B cell (primary cell): ENCODE measurements around the gene GCHFR. TPM values are rescaled to one million over a fixed set of nuclear protein-coding genes. Genes with fewer than 3 reads are reported as not detected.
A peak's percentile ranks its signal among the peaks of the same experiment; 100 is the strongest.

Experiments
- ATAC-seq: fragments of 200-7000 bp; cut with Tn5 transposase; one replicate; pipeline ENCODE4 v1.10.0; 2021; ENCODE audit warnings: low read depth, mild to moderate bottlenecking, moderate number of reproducible peaks, moderate library complexity
- CTCF ChIA-PET: fragments of 350-600 bp; sonication (Branson Sonifier 250); formaldehyde crosslinking; loops from one replicate; lab custom pipeline; 2021; ENCODE audit warnings: antibody characterized with exemption, inconsistent platforms; lab: Charles Lee
- POLR2A ChIA-PET: fragments of 350-600 bp; sonication (Branson Sonifier 250); formaldehyde crosslinking; loops from one replicate; lab custom pipeline; 2021; ENCODE audit warnings: antibody characterized with exemption; lab: Charles Lee
- DNase-seq: peaks from one replicate; pipeline ENCODE4 v3.0.0; 2013
- H2AFZ ChIP-seq: 2 replicates; pipeline ENCODE4 v1.6.1; 2012; ENCODE audit warnings: mild to moderate bottlenecking, low read depth, low read length; ENCODE audit not compliant: insufficient read depth, poor library complexity, severe bottlenecking
- H3K27ac ChIP-seq, 2 donors: 1 replicate in 1 of 2; 2 replicates in 1 of 2; pipeline ENCODE4 v1.5.1; 2012 to 2013; ENCODE audit warnings: low read length in 2 of 2, mild to moderate bottlenecking in 2 of 2, moderate library complexity in 1 of 2
- H3K27me3 ChIP-seq, 4 experiments: fragments of 200-600 bp in 1 of 4; sonication (generic) in 1 of 4; replicated peaks in 1 of 4; 1 replicate in 2 of 4; 2 replicates in 2 of 4; pipeline versions ENCODE4 v1.6.1 to v1.7.0; 2013 to 2016; ENCODE audit warnings: low read length in 3 of 4, mild to moderate bottlenecking in 2 of 4, mixed read lengths in 1 of 4, moderate library complexity in 1 of 4; ENCODE audit not compliant: insufficient read depth in 4 of 4, control insufficient read depth in 3 of 4; ENCODE audit errors: control extremely low read depth in 1 of 4
- H3K36me3 ChIP-seq, 2 experiments: replicated peaks in 1 of 2; 1 replicate in 1 of 2; 2 replicates in 1 of 2; pipeline versions ENCODE4 v1.6.1 to v1.7.1; 2013; ENCODE audit warnings: low read length in 1 of 2; ENCODE audit not compliant: insufficient read depth in 2 of 2, control insufficient read depth in 1 of 2; ENCODE audit errors: control extremely low read depth in 1 of 2, extremely low read depth in 1 of 2
- H3K4me1 ChIP-seq, 2 donors: fragments of 200-600 bp in 1 of 2; sonication (generic) in 1 of 2; 1 replicate in 1 of 2; 2 replicates in 1 of 2; pipeline versions ENCODE4 v1.5.1 to v1.6.1; 2013 to 2017; ENCODE audit warnings: low read length in 2 of 2; ENCODE audit not compliant: control insufficient read depth in 2 of 2, insufficient read depth in 2 of 2
- H3K4me2 ChIP-seq: replicated peaks from 2 replicates; pipeline ENCODE3; 2012; ENCODE audit warnings: mild to moderate bottlenecking, low read depth, low read length; ENCODE audit not compliant: poor library complexity, severe bottlenecking
- H3K4me3 ChIP-seq, 5 experiments: fragments of 200-600 bp in 1 of 5; sonication (generic) in 1 of 5; 1 replicate in 3 of 5; 2 replicates in 2 of 5; pipeline versions ENCODE4 v1.5.1 to v1.7.0; 2011 to 2016; ENCODE audit warnings: low read length in 4 of 5, mild to moderate bottlenecking in 4 of 5, low read depth in 2 of 5, control low read depth in 1 of 5, moderate library complexity in 1 of 5; ENCODE audit not compliant: insufficient read depth in 1 of 5; ENCODE audit errors: control extremely low read depth in 1 of 5, extremely low read depth in 1 of 5
- H3K79me2 ChIP-seq: fragments of 200-600 bp; sonication (generic); one replicate; pipeline ENCODE4 v1.6.0; 2016; ENCODE audit warnings: low read length; ENCODE audit not compliant: control insufficient read depth, insufficient read depth
- H3K9ac ChIP-seq: fragments of 200-600 bp; sonication (generic); 2 replicates; pipeline ENCODE4 v1.6.1; 2017; ENCODE audit warnings: mild to moderate bottlenecking, low read length, moderate library complexity
- H3K9me3 ChIP-seq, 3 donors: one replicate each; pipeline versions ENCODE4 v1.6.1 to v1.7.1; 2013; ENCODE audit warnings: low read length in 2 of 3; ENCODE audit not compliant: control insufficient read depth in 2 of 3, insufficient read depth in 1 of 3; ENCODE audit errors: control extremely low read depth in 1 of 3
- H4K20me1 ChIP-seq: 2 replicates; pipeline ENCODE4 v1.6.0; 2012; ENCODE audit warnings: mild to moderate bottlenecking, low read length; ENCODE audit not compliant: insufficient read depth, control insufficient read depth, poor library complexity, severe bottlenecking
- H3K27ac Mint-ChIP-seq: one replicate; pipeline ENCODE4 v1.8.0; 2021; ENCODE audit warnings: mixed read lengths
- H3K27me3 Mint-ChIP-seq: one replicate; pipeline ENCODE4 v1.8.0; 2021; ENCODE audit warnings: mixed read lengths
- H3K4me1 Mint-ChIP-seq: one replicate; pipeline ENCODE4 v1.8.0; 2021; ENCODE audit warnings: mixed read lengths
- H3K4me3 Mint-ChIP-seq: one replicate; pipeline ENCODE4 v1.8.0; 2021; ENCODE audit warnings: mixed read lengths
- H3K9me3 Mint-ChIP-seq: one replicate; pipeline ENCODE4 v1.8.0; 2022; ENCODE audit warnings: mixed read lengths; ENCODE audit not compliant: insufficient read depth
- EZH2 ChIP-seq: IDR thresholded peaks from 2 replicates; pipeline ENCODE4 v1.6.1; 2012; ENCODE audit warnings: borderline replicate concordance, low read depth, mild to moderate bottlenecking, moderate library complexity, low read length; ENCODE audit not compliant: insufficient read depth, poor library complexity, severe bottlenecking
- WGBS: methylation state at CpG from one replicate; pipeline ENCODE4 v1.1.5; 2013; ENCODE audit warnings: missing lambda C conversion rate; ENCODE audit not compliant: insufficient coverage; 5-methylcytosine and 5-hydroxymethylcytosine counted together
- intact Hi-C: fragments of 100-400 bp; cut with micrococcal nuclease; formaldehyde crosslinking; loops from one replicate; pipeline ENCODE4 v1.10.0; 2022
- polyA plus RNA-seq: library from polyadenylated mRNA; depleted of rRNA; stranded (reverse); fragments of >200 nt; gene quantifications from 2 replicates; pipeline ENCODE4 v1.2.3, GENCODE V29; 2012
- total RNA-seq, 2 donors: library from RNA; stranded (reverse); fragments of 120-200 nt in 1 of 2; gene quantifications; 1 replicate in 1 of 2; 2 replicates in 1 of 2; pipeline versions ENCODE4 v1.2.3 to v1.2.4, GENCODE V29; 2013 to 2022
- TF ChIP-seq, protein P1 (sequence below): fragments of 200-600 bp; IDR thresholded peaks from one replicate; pipeline ENCODE4 v1.8.0; 2022; ENCODE audit warnings: antibody characterized with exemption, mild to moderate bottlenecking

GCHFR gene
- total and polyA plus RNA-seq, 2 donors (not counting 1 experiment from before 2014, with no cell fraction given), result 14.3 to 23.7 TPM

DNA sequence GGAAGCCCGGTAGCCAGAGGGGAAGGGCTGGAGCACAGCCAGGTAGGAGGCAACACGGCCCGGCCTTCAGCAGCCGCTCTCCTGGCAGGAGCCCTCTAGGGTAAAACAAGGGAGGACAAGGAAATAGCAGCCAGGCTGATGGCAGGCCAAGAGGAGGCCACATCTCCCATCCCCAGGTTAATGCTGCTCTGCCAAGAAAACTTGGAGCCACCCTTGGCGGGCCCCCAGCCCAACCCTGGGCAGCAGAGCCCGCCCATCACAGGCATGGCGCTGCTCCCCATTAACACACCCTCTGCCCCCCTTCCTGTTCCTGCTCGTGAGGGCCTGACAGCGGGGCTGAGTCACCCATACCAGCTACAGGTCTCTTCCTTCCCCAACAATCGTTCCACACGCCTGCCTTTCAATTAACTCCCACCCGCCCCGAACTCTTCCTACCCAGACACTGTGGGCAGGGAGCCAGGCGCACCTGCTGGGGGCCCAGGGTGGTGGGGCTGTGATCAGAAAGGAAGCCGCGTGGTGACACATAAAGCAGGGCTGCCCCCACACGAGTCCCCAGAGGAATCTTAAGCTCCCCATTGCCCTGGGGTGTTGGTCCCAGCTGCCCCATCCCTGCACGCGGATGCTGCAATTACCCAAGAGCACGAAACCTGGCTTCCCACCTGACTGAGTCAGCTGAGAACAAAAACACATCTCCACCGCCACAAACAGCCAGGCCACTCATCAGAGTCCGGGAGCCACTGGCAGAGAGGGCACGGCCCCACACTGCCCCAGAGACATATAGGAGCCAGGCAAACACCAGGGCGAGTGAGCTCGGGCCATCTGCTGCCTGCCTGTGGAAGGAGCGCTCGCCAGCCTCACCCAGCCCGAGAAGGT lies 5.6 kb downstream of the GCHFR start, which contains the start of gene C15orf62:
Gene C15orf62, plus strand, starts transcription at position 707 of the 873 bp plus-strand sequence. CDS start 516 bp downstream, outside the sequence.
- Histone ChIP-seq H3K9ac (peak within 1 kb of the TSS; percentile 36), H3K4me1 (peaks cover 45 to 56% of the 10 kb centered on the region in 2 donors), H3K27ac (peak within 1 kb of the TSS; percentile 42 to 78), H3K27me3 (no peaks in the 10 kb centered on the region), H4K20me1 (no peaks in the 10 kb centered on the region), H3K79me2 (no peaks in the 10 kb centered on the region), H2AFZ (peak within 1 kb of the TSS; percentile 51), H3K9me3 (no peaks in the 10 kb centered on the region), H3K4me2 (peak within 1 kb of the TSS; percentile 80), H3K36me3 (peaks cover 0 to 27% of the 10 kb centered on the region in 2 experiments), H3K4me3 (peak within 1 kb of the TSS in 4 of 5 experiments; percentile 15 to 52 (median 38))
- peak; percentile 82 for ATAC-seq
- DNase-seq, result peak; percentile 85
- intact Hi-C loops, result loop anchor here (1.0 kb wide), 5 partner anchors 13 to 125 kb away; partner anchors contain the start of genes DNAJC17, RMDN3, VPS18 and ZFYVE19
- 6% methylated on average over 23 of the region's 28 CpGs for WGBS
- no peaks in the 10 kb centered on the region for H3K9me3 Mint-ChIP-seq
- ChIA-PET POLR2A (interaction anchor here (0.5 to 3.1 kb wide), 11 partner anchors 9 to 329 kb away, joined by 3 to 14 read pairs (median 4); partner anchors contain the start of genes BAHD1, CCDC32, RAD51 and RMDN3), CTCF (interaction anchor here (0.7 to 9.6 kb wide), 13 partner anchors 8 to 250 kb away, joined by 3 to 99 read pairs (median 5); partner anchors contain the start of genes RAD51 and VPS18)
- H3K27me3 Mint-ChIP-seq, result no peaks in the 10 kb centered on the region
- TF ChIP-seq EZH2, result no peak
- TF ChIP-seq, protein P1, sequence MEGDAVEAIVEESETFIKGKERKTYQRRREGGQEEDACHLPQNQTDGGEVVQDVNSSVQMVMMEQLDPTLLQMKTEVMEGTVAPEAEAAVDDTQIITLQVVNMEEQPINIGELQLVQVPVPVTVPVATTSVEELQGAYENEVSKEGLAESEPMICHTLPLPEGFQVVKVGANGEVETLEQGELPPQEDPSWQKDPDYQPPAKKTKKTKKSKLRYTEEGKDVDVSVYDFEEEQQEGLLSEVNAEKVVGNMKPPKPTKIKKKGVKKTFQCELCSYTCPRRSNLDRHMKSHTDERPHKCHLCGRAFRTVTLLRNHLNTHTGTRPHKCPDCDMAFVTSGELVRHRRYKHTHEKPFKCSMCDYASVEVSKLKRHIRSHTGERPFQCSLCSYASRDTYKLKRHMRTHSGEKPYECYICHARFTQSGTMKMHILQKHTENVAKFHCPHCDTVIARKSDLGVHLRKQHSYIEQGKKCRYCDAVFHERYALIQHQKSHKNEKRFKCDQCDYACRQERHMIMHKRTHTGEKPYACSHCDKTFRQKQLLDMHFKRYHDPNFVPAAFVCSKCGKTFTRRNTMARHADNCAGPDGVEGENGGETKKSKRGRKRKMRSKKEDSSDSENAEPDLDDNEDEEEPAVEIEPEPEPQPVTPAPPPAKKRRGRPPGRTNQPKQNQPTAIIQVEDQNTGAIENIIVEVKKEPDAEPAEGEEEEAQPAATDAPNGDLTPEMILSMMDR, result no peak
- H3K4me3 Mint-ChIP-seq, result peak within 1 kb of the TSS; percentile 88
- peaks cover 51% of the 10 kb centered on the region for H3K4me1 Mint-ChIP-seq
- H3K27ac Mint-ChIP-seq, result peak within 1 kb of the TSS; percentile 95
